OCI-LY3 (cell line): ENCODE data around the gene IPO8.

Experiments used
- H2AFZ ChIP-seq: fragments of 200-600, 300-600 bp; shearing (Covaris generic); 2 replicates; pipeline ENCODE4 v1.6.0; 2014; ENCODE audit warnings: antibody characterized with exemption, low read depth, low read length
- H3K27ac ChIP-seq: fragments of 200-600, 300-600 bp; sonication (generic); 2 replicates; pipeline ENCODE4 v1.5.1; 2014; ENCODE audit warnings: mild to moderate bottlenecking, low read length, moderate library complexity, mixed read lengths
- H3K27me3 ChIP-seq: fragments of 200-600, 300-600 bp; sonication (generic); 2 replicates; pipeline ENCODE4 v1.6.1; 2014; ENCODE audit warnings: low read depth, low read length, mixed read lengths
- H3K36me3 ChIP-seq: fragments of 200-600, 300-600 bp; sonication (generic); replicated peaks from 2 replicates; pipeline ENCODE3; 2014; ENCODE audit warnings: low read depth, low read length, mixed read lengths
- H3K4me1 ChIP-seq: fragments of 300-600, 200-600 bp; sonication (generic); 2 replicates; pipeline ENCODE4 v1.6.1; 2014; ENCODE audit warnings: low read length, mixed read lengths
- H3K4me2 ChIP-seq: fragments of 200-600, 300-600 bp; sonication (generic); 2 replicates; pipeline ENCODE4 v1.6.1; 2014; ENCODE audit warnings: low read length, mixed read lengths
- H3K4me3 ChIP-seq: fragments of 300-600, 200-600 bp; sonication (generic); 2 replicates; pipeline ENCODE4 v1.5.1; 2014; ENCODE audit warnings: antibody characterized with exemption, mild to moderate bottlenecking, low read length, moderate library complexity
- H3K79me2 ChIP-seq: fragments of 300-600, 200-600 bp; shearing (Covaris generic); 2 replicates; pipeline ENCODE4 v1.6.1; 2014; ENCODE audit warnings: mild to moderate bottlenecking, low read length, mixed read lengths
- H3K9ac ChIP-seq: fragments of 300-600, 200-600 bp; shearing (Covaris generic); 2 replicates; pipeline ENCODE4 v1.6.0; 2014; ENCODE audit warnings: mild to moderate bottlenecking, low read length, moderate library complexity
- H3K9me3 ChIP-seq: fragments of 200-600, 300-600 bp; shearing (Covaris generic); 2 replicates; pipeline ENCODE4 v1.6.1; 2014; ENCODE audit warnings: low read length, mixed read lengths; ENCODE audit not compliant: insufficient read depth
- H4K20me1 ChIP-seq: fragments of 200-600, 300-600 bp; sonication (generic); 2 replicates; pipeline ENCODE4 v1.6.1; 2016; ENCODE audit warnings: low read length, mixed read lengths; ENCODE audit not compliant: insufficient read depth
- CTCF ChIP-seq: fragments of 200-600, 300-600 bp; sonication (generic); IDR thresholded peaks from 2 replicates; pipeline ENCODE4 v1.5.1; 2014; ENCODE audit warnings: antibody characterized with exemption, low read length, low read depth
- EZH2phosphoT487 ChIP-seq: fragments of 200-600 bp; shearing (Covaris generic); IDR thresholded peaks from 2 replicates; pipeline ENCODE4 v1.6.1; 2018; ENCODE audit warnings: antibody characterized with exemption, mixed run types, low read depth

Gene IPO8

GRCh38 chr12:30701056-30701455 lies 5.4 kb upstream of the IPO8 start:
- Histone ChIP-seq H3K9me3 (no peaks in the 10 kb centered on the region), H3K36me3 (no peaks in the 10 kb centered on the region), H3K4me3 (no peak overlapping the region), H3K27me3 (no peaks in the 10 kb centered on the region), H3K79me2 (no peaks in the 10 kb centered on the region), H3K9ac (no peak overlapping the region), H2AFZ (no peak overlapping the region), H3K27ac (no peak overlapping the region), H4K20me1 (no peaks in the 10 kb centered on the region), H3K4me2 (no peak overlapping the region), H3K4me1 (peaks cover 8% of the 10 kb centered on the region)
- no peak for TF ChIP-seq EZH2phosphoT487
- TF ChIP-seq CTCF = no peak

- Histone ChIP-seq H3K4me3 (no peak overlapping the region), H3K9ac (no peak overlapping the region)
These were observed 4.7 kb upstream of the IPO8 start for GRCh38 chr12:30700216-30700900.

GRCh38 chr12:30698346-30698745 lies 2.7 kb upstream of the IPO8 start:
- Histone ChIP-seq H3K27me3 (no peaks in the 10 kb centered on the region), H3K27ac (no peak overlapping the region), H3K4me2 (no peak overlapping the region), H3K36me3 (no peaks in the 10 kb centered on the region), H4K20me1 (no peaks in the 10 kb centered on the region; the same call in 1 of the 2 replicates), H3K4me1 (peaks cover 16% of the 10 kb centered on the region), H3K4me3 (no peak overlapping the region), H3K9ac (no peak overlapping the region), H3K9me3 (no peaks in the 10 kb centered on the region), H3K79me2 (peaks cover 23% of the 10 kb centered on the region), H2AFZ (no peak overlapping the region)
- TF ChIP-seq EZH2phosphoT487 (no peak), CTCF (no peak)

More at GRCh38 chr12:30700216-30700900, 4.7 kb upstream of the IPO8 start:
- Histone ChIP-seq H3K36me3 (no peaks in the 10 kb centered on the region), H4K20me1 (no peaks in the 10 kb centered on the region), H3K79me2 (peaks cover 3% of the 10 kb centered on the region), H3K27me3 (no peaks in the 10 kb centered on the region), H3K4me2 (no peak overlapping the region), H3K9me3 (no peaks in the 10 kb centered on the region), H2AFZ (no peak overlapping the region), H3K27ac (no peak overlapping the region), H3K4me1 (peaks cover 8% of the 10 kb centered on the region)
- TF ChIP-seq EZH2phosphoT487 = no peak
- TF ChIP-seq CTCF = no peak

GRCh38 chr12:30696943-30697342 lies 1.3 kb upstream of the IPO8 start:
- Histone ChIP-seq H3K4me1 (peaks cover 16% of the 10 kb centered on the region), H4K20me1 (no peaks in the 10 kb centered on the region; the same call in 1 of the 2 replicates), H3K36me3 (no peaks in the 10 kb centered on the region), H3K27me3 (no peaks in the 10 kb centered on the region), H3K4me2 (no peak overlapping the region), H3K4me3 (no peak overlapping the region), H3K27ac (no peak overlapping the region), H3K9ac (no peak overlapping the region), H3K9me3 (no peaks in the 10 kb centered on the region), H2AFZ (no peak overlapping the region), H3K79me2 (peaks cover 35% of the 10 kb centered on the region)
- TF ChIP-seq CTCF (no peak), EZH2phosphoT487 (no peak)
